ENCODE results near the gene ATP11B.

ATP11B gene

GRCh38 chr3:182970811-182971418 is 177.6 kb downstream of the ATP11B start:
- Histone ChIP-seq H3K9me2 (replicated peaks; ENCODE audit: control insufficient read depth, low read length) (no peaks in the 10 kb centered on the region), H3K79me2 (ENCODE audit: control insufficient read depth, low read length) (peaks cover 100% of the 10 kb centered on the region), H3K4me2 (ENCODE audit: low read length) (no peak overlapping the region), H3K36me3 (ENCODE audit: control insufficient read depth, low read length) (no peaks in the 10 kb centered on the region; the same call in 1 of the 2 replicates), H3K9me3 (ENCODE audit: control insufficient read depth, insufficient read depth, low read length) (no peaks in the 10 kb centered on the region), H4K20me1 (ENCODE audit: control insufficient read depth, insufficient read depth, low read depth, low read length) (peaks cover 7% of the 10 kb centered on the region), H3K4me1 (ENCODE audit: control insufficient read depth, low read length) (peaks cover 44% of the 10 kb centered on the region), H3K27ac (ENCODE audit: low read depth, low read length) (no peak overlapping the region), H3K27me3 (ENCODE audit: control insufficient read depth, low read length) (no peaks in the 10 kb centered on the region), H3K4me3 (ENCODE audit: low read length) (no peak overlapping the region), H3F3A (ENCODE audit: control insufficient read depth, insufficient read depth) (no peaks in the 10 kb centered on the region)
- TF ChIP-seq EZH2phosphoT487 (IDR thresholded peaks at IDR 0.05; ENCODE audit: borderline replicate concordance, low read length) = no peak
- TF ChIP-seq CTCF (IDR thresholded peaks at IDR 0.05; ENCODE audit: low read depth, low read length, poor library complexity, severe bottlenecking) = no peak
